ENCODE data around the gene POFUT1. TPM values are rescaled to one million over a fixed set of nuclear protein-coding genes. Genes with fewer than 3 reads are reported as not detected.

Gene POFUT1
- polyA plus RNA-seq, 1 donor (not counting 4 experiments of a cell fraction or from before 2014, with no cell fraction given): 25.1 TPM

- no peaks in the 10 kb centered on the region for H3K9me3 ChIP-seq (ENCODE audit: control insufficient read depth, low read depth, low read length)
- dilution Hi-C loops (cut with MboI; ENCODE audit: extremely low pct_ligation_motif_present, low sequenced_read_pairs): no loop called here
- H3K4me1 ChIP-seq (ENCODE audit: control insufficient read depth, extremely low read depth, insufficient read depth, low read length): no peaks in the 10 kb centered on the region
- FAIRE-seq: no peak
- TF ChIP-seq EZH2 (IDR thresholded peaks at IDR 0.05; ENCODE audit: low read length) (no peak), CTCF (optimal IDR thresholded peaks at IDR 0.05 in 1 of 3, IDR thresholded peaks at IDR 0.05 in 1 of 3, conservative IDR thresholded peaks at IDR 0.05 in 1 of 3; ENCODE audit: extremely low read depth in 1 of 3, insufficient read depth in 2 of 3, low read length in 3 of 3) (no peak)
- H3K79me2 ChIP-seq (ENCODE audit: control insufficient read depth, insufficient read depth, low read length): no peaks in the 10 kb centered on the region
- H3K4me2 ChIP-seq (ENCODE audit: control insufficient read depth, extremely low read depth, insufficient read depth, low read depth, low read length): no peak overlapping the region
- H3K36me3 ChIP-seq (ENCODE audit: control insufficient read depth in 2 of 2, extremely low read depth in 1 of 2, insufficient read depth in 2 of 2, low read length in 2 of 2): peaks cover 33 to 35% of the 10 kb centered on the region in 2 experiments
- no peaks in the 10 kb centered on the region for H3K9me1 ChIP-seq (ENCODE audit: control insufficient read depth, extremely low read depth, insufficient read depth, low read length)
- H4K20me1 ChIP-seq (ENCODE audit: control insufficient read depth, extremely low read depth, insufficient read depth, low read length): no peaks in the 10 kb centered on the region
- H2AFZ ChIP-seq (ENCODE audit: control insufficient read depth, low read length): no peak overlapping the region
- H3K4me3 ChIP-seq (ENCODE audit: control insufficient read depth in 2 of 3, extremely low read depth in 1 of 3, insufficient read depth in 2 of 3, low read depth in 1 of 3, low read length in 3 of 3): no peak overlapping the region
- H3K27me3 ChIP-seq (ENCODE audit: control insufficient read depth, extremely low read depth, insufficient read depth, low read length): no peaks in the 10 kb centered on the region
- H3K27ac ChIP-seq (ENCODE audit: control insufficient read depth, insufficient read depth, low read length): no peak overlapping the region
- no peak for DNase-seq (ENCODE audit: low read depth, low spot score)
- no peak overlapping the region for H3K9ac ChIP-seq (ENCODE audit: control insufficient read depth, extremely low read depth, insufficient read depth, low read length)
Observed at GRCh38 chr20:32227306-32227705, 19.6 kb downstream of the POFUT1 start.

- dilution Hi-C loops (cut with MboI; ENCODE audit: extremely low pct_ligation_motif_present, low sequenced_read_pairs): no loop called here
- Histone ChIP-seq H3K9me1 (ENCODE audit: control insufficient read depth, extremely low read depth, insufficient read depth, low read length) (no peaks in the 10 kb centered on the region), H3K27me3 (ENCODE audit: control insufficient read depth, extremely low read depth, insufficient read depth, low read length) (no peaks in the 10 kb centered on the region), H4K20me1 (ENCODE audit: control insufficient read depth, extremely low read depth, insufficient read depth, low read length) (no peaks in the 10 kb centered on the region), H3K27ac (ENCODE audit: control insufficient read depth, insufficient read depth, low read length) (no peak overlapping the region), H3K4me2 (ENCODE audit: control insufficient read depth, extremely low read depth, insufficient read depth, low read depth, low read length) (no peak overlapping the region), H3K36me3 (ENCODE audit: control insufficient read depth in 2 of 2, extremely low read depth in 1 of 2, insufficient read depth in 2 of 2, low read length in 2 of 2) (peaks cover 33 to 41% of the 10 kb centered on the region in 2 experiments), H3K9me3 (ENCODE audit: control insufficient read depth, low read depth, low read length) (no peaks in the 10 kb centered on the region), H2AFZ (ENCODE audit: control insufficient read depth, low read length) (no peak overlapping the region), H3K79me2 (ENCODE audit: control insufficient read depth, insufficient read depth, low read length) (no peaks in the 10 kb centered on the region), H3K9ac (ENCODE audit: control insufficient read depth, extremely low read depth, insufficient read depth, low read length) (no peak overlapping the region), H3K4me3 (ENCODE audit: control insufficient read depth in 2 of 3, extremely low read depth in 1 of 3, insufficient read depth in 2 of 3, low read depth in 1 of 3, low read length in 3 of 3) (no peak overlapping the region), H3K4me1 (ENCODE audit: control insufficient read depth, extremely low read depth, insufficient read depth, low read length) (no peaks in the 10 kb centered on the region)
- TF ChIP-seq CTCF (optimal IDR thresholded peaks at IDR 0.05 in 1 of 3, IDR thresholded peaks at IDR 0.05 in 1 of 3, conservative IDR thresholded peaks at IDR 0.05 in 1 of 3; ENCODE audit: extremely low read depth in 1 of 3, insufficient read depth in 2 of 3, low read length in 3 of 3) (no peak), EZH2 (IDR thresholded peaks at IDR 0.05; ENCODE audit: low read length) (no peak)
- no peak for DNase-seq (ENCODE audit: low read depth, low spot score)
- FAIRE-seq: no peak
Observed at GRCh38 chr20:32227744-32228688, 20.3 kb downstream of the POFUT1 start.
